Mammary epithelial cell (primary cell): Measurements from ENCODE around the gene KIF1B.

Source experiments
- CTCF ChIP-seq, 2 donors: IDR thresholded peaks in 1 of 2; conservative IDR thresholded peaks in 1 of 2; 2 replicates each; pipeline ENCODE4 v1.5.1; 2011 to 2012; ENCODE audit warnings: inconsistent platforms in 2 of 2, low read length in 2 of 2, mild to moderate bottlenecking in 2 of 2, control low read depth in 1 of 2, low read depth in 1 of 2; ENCODE audit not compliant: insufficient read depth in 1 of 2; ENCODE audit errors: extremely low read depth in 1 of 2
- EZH2 ChIP-seq: IDR thresholded peaks from 2 replicates; pipeline ENCODE4 v1.6.1; 2012; ENCODE audit warnings: low read length, inconsistent platforms, borderline replicate concordance

- TF ChIP-seq CTCF (conservative IDR thresholded peaks at IDR 0.05 in 1 of 2, IDR thresholded peaks at IDR 0.05 in 1 of 2; ENCODE audit: extremely low read depth in 1 of 2, insufficient read depth in 1 of 2, low read depth in 1 of 2, low read length in 2 of 2) = no peak
- no peak for TF ChIP-seq EZH2
These were observed 106.4 kb downstream of the KIF1B start for GRCh38 chr1:10316752-10317151.
